Progenitor cell of endocrine pancreas (in vitro differentiated cells): ENCODE measurements around the gene ANKRD61. TPM values are rescaled to one million over a fixed set of nuclear protein-coding genes. Genes with fewer than 3 reads are reported as not detected.

Experiments
- DNase-seq: peaks from one replicate; pipeline ENCODE4 v3.0.0; 2021; ENCODE audit warnings: low spot score; ENCODE audit not compliant: unreplicated experiment
- H3K27ac Mint-ChIP-seq: 2 replicates; pipeline ENCODE4 v1.8.0; 2021; ENCODE audit warnings: mild to moderate bottlenecking, moderate library complexity, mixed read lengths
- H3K27me3 Mint-ChIP-seq: 2 replicates; pipeline ENCODE4 v1.8.0; 2021; ENCODE audit warnings: mixed read lengths
- H3K36me3 Mint-ChIP-seq: 2 replicates; pipeline ENCODE4 v1.8.0; 2022; ENCODE audit warnings: mixed read lengths; ENCODE audit not compliant: insufficient read depth
- H3K4me1 Mint-ChIP-seq: 2 replicates; pipeline ENCODE4 v1.8.0; 2021; ENCODE audit warnings: low read depth, mixed read lengths
- H3K4me3 Mint-ChIP-seq: 2 replicates; pipeline ENCODE4 v1.8.0; 2021; ENCODE audit warnings: low read depth, mild to moderate bottlenecking, moderate library complexity, mixed read lengths
- H3K9me3 Mint-ChIP-seq: 2 replicates; pipeline ENCODE4 v1.8.0; 2021; ENCODE audit warnings: low read depth, mixed read lengths
- CTCF ChIP-seq: fragments of 200-600 bp; sonication (generic); IDR thresholded peaks from one replicate; pipeline ENCODE4 v1.5.0; 2021; ENCODE audit warnings: antibody characterized with exemption, mild to moderate bottlenecking; ENCODE audit not compliant: unreplicated experiment
- total RNA-seq: library from RNA; stranded (reverse); gene quantifications from 2 replicates; pipeline ENCODE4 v1.2.1, GENCODE V29; 2021

Gene ANKRD61
- total RNA-seq, 1 donor from 2014 or later, result 0.22 TPM

GRCh38 chr7:6022707-6023106 lies 8.5 kb upstream of the ANKRD61 start:
- Mint-ChIP-seq H3K36me3 (peaks cover 46% of the 10 kb centered on the region), H3K4me3 (no peak overlapping the region), H3K9me3 (no peaks in the 10 kb centered on the region), H3K27me3 (no peaks in the 10 kb centered on the region), H3K27ac (no peak overlapping the region), H3K4me1 (no peaks in the 10 kb centered on the region)
- TF ChIP-seq CTCF, result no peak
- DNase-seq, result no peak

- H3K36me3 Mint-ChIP-seq, result peaks cover 51% of the 10 kb centered on the region
Measured at GRCh38 chr7:6023974-6024435, 7.2 kb upstream of the ANKRD61 start.

GRCh38 chr7:6026011-6026819 lies 5.0 kb upstream of the ANKRD61 start:
- Mint-ChIP-seq H3K9me3 (no peaks in the 10 kb centered on the region), H3K27ac (no peak overlapping the region), H3K4me1 (no peaks in the 10 kb centered on the region), H3K36me3 (peaks cover 48% of the 10 kb centered on the region), H3K27me3 (no peaks in the 10 kb centered on the region), H3K4me3 (no peak overlapping the region)
- DNase-seq, result no peak
- TF ChIP-seq CTCF, result peak; percentile 33

More at GRCh38 chr7:6023974-6024435, 7.2 kb upstream of the ANKRD61 start:
- TF ChIP-seq CTCF, result no peak
- H3K9me3 Mint-ChIP-seq, result no peaks in the 10 kb centered on the region
- H3K4me1 Mint-ChIP-seq, result no peaks in the 10 kb centered on the region
- no peak for DNase-seq
- H3K4me3 Mint-ChIP-seq, result no peak overlapping the region
- no peaks in the 10 kb centered on the region for H3K27me3 Mint-ChIP-seq
- H3K27ac Mint-ChIP-seq, result peak overlapping the region; percentile 8

DNA sequence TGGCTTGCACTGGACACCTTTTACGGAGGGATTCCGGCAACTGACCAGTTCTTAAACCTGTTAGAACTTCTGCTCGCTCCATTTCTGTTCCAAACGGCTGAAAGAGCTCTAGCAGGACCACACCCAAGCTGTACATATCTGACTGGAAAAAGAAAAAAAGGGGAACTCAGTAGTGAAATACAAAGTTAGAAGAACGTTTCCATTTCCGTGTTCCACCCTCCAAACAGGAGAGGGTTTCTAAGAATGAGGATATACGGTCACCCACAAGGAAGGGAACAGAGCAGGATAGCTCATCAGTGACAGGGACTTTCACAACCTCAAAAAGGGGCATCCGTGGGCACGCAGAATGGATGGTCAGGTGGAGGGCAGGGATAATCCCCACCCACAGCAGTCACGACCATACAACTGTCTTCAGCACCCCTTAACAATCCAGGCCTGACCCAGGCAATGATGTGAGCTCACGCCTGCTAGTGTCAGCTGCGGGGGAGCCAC lies 4.3 kb upstream of the ANKRD61 start:
- DNase-seq, result no peak
- Mint-ChIP-seq H3K4me3 (no peak overlapping the region), H3K4me1 (no peaks in the 10 kb centered on the region), H3K36me3 (peaks cover 46% of the 10 kb centered on the region), H3K9me3 (no peaks in the 10 kb centered on the region), H3K27ac (no peak overlapping the region), H3K27me3 (no peaks in the 10 kb centered on the region)
- no peak for TF ChIP-seq CTCF

DNA sequence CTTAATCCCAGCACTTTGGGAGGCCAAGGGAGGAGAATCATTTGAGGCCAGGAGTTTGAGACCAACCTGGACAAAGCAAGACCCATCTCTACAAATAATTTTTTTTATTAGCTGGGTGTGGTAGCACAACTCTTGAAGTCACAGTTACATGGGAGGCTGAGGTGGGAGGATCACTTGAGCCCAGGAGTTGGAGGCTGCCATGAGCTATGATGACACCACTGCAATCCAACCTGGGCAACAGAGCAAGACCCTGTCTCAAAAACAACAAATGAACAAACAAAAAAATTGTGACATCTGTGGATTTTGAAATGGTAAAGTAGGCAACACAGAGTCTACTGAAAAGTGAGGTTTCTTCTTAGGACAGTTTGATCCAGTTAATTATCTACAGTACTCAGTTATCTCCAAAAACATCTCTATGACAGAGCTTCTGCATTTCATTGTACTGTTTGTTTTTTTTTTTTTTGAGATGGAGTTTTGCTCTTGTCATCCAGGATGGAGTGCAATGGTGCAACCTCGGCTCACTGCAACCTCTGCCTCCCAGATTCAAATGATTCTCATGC lies 3.3 kb upstream of the ANKRD61 start:
- Mint-ChIP-seq H3K9me3 (no peaks in the 10 kb centered on the region), H3K27ac (peak overlapping the region; percentile 71), H3K4me3 (no peak overlapping the region), H3K4me1 (no peaks in the 10 kb centered on the region), H3K36me3 (peaks cover 43% of the 10 kb centered on the region), H3K27me3 (no peaks in the 10 kb centered on the region)
- no peak for TF ChIP-seq CTCF
- DNase-seq, result no peak
